Measurements from ENCODE around the gene ATP6V0B.

Gene ATP6V0B

DNA sequence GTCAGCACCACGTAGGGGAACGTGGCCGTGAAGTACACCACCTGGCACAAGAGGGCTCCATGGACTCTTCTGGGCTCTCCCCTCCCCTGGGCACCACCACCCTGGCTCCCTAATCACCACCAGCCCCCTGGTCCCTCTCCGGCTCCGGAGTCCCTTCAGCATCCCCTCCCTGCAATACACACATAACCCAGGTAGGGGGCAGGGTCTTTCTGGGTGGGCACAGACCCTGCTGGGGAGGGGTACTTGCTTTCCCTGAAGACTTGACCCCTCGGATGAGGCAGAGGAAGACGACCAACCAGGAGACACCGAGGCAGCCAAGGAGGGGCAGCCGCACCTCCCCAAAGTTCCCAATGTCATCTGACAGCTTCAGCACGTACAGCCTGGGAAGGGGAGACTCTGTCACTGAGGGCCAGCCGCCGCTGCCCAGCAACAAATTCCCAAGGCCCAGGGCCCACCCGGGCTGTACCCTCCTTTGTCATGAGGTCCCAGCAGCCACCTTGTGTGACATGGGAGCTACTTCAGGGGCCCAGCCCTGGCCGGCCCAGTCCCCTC lies 27.9 kb downstream of the ATP6V0B start:
- no peak for DNase-seq (ENCODE audit: low spot score)

DNA sequence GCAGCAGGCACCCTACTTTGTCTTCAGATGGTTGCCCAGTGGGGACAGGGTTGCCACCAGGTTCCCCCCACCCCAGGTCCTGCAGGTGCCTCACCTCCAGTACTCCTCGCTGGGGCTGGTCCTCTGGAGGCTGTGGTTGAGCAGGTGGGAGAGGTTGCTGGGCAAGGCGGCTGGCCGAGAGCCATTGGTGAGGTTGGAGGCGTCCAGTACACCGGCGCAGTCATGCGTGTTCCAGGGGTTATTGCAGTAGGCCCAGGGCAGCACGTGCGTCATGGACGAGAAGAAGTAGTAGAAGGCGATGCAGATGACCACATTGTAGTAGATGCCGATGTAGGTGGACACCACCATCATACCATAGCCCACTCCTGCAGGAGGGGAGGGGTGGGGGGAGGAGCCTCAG lies 33.5 kb downstream of the ATP6V0B start:
- no peak for DNase-seq (ENCODE audit: low spot score)

GRCh38 chr1:44010935-44011471 lies 36.2 kb downstream of the ATP6V0B start:
- DNase-seq (ENCODE audit: low spot score) = no peak

DNA sequence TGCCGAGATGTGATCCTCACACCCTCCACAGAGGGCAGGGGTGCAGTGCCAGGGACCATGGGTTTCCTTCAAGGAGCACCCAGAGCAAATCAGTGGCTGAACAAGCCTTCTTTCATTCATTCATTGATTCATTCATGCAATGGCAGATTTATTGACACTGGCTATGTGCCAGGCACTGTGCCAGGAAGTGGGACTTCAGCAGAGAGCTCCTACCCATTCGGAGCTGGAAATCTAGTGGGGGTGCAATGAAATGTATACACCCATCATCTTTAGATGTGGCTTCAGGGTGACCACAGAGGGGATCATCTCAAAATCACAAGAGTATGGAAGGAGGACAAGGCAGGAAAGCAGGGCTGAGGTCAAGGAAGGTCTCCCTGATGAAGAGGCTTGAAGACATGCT lies 37.6 kb downstream of the ATP6V0B start:
- peak; percentile 58 for DNase-seq (ENCODE audit: low spot score)

DNA sequence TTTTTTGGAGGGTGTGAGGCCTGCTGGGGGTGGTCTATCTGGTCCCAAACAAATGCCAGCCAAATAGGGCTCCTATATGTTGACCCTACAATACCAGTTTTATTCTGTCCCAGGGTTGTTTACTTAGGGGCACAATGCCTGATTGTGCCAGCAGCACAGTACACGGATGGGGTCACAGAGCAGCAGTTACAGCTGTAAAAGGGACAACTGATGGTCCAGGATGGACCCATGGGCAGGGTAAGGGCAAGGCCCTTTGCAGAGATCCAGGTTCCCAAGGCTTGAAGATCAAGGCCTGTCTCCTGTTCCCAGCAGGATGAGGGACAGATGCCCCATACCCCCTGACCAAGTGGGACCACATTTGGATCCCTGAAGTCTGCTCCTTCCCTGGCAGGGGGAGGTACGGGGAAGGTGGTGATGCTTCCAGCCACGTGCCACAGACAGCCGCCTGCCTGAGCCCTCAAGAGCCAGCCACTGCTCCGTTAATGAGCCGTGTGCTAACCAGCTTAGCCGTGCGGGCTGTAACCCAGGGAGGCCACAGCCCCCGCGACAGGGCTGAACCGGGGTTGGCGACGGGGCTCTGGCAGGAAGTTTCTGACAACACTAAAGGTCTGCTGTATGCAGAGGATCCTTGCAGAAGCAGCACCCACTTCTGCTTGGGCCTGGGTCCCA lies 38.3 kb downstream of the ATP6V0B start:
- DNase-seq (ENCODE audit: low spot score) = no peak

DNA sequence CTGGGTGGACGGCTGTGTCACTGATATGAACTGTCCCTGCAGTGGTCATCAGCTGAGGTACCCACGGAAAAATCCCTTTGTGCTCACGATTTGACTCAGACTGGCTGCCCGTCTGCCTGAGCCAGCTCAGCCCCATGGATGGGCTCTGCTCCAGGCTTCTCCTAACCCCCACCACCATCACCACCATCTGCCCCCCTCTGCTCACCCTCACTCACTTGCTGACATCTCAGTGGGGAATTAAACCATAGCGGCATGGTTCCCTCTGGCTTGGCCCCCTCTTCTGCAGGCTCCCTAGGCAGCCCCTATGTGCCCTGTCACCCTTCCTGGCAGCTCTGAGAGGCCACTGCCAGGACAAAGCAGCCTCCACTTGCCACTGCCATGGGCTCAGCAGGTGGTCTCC lies 39.2 kb downstream of the ATP6V0B start:
- DNase-seq (ENCODE audit: low spot score) = no peak

DNA sequence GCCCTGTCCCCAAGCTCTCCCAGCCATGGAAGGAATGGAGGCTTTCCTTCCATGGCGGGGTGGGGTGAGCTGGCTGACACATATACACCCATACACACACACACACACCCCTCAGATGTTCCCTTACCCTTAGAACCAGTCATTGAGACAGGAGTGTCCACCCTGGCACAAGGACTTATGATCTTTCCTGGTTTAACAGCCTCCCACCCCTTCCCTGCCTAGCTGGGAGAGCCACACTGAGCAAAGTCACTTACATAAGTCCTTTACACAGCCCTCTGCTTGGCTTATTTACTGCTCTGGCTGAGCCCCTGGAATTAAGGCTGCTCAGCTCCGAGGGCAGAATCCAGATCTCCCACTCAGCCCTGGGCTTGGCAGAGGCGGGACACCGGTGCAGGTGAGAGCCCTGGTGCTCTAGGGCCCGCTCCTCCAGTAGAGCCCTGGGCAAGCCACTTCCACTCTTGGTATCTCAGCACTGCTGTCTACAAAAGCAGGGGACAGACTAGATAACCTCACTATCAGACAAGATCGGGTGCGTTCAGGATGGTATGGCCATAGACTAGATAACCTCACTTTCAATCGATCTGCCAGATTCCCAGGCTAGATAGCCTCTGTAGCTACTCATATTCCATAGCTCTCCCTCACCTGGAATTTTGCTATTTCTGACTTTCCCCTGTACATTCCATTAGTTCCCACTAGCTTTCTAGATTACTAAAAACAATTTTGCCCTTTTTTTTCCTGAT lies 39.8 kb downstream of the ATP6V0B start:
- DNase-seq (ENCODE audit: low spot score) = no peak

DNA sequence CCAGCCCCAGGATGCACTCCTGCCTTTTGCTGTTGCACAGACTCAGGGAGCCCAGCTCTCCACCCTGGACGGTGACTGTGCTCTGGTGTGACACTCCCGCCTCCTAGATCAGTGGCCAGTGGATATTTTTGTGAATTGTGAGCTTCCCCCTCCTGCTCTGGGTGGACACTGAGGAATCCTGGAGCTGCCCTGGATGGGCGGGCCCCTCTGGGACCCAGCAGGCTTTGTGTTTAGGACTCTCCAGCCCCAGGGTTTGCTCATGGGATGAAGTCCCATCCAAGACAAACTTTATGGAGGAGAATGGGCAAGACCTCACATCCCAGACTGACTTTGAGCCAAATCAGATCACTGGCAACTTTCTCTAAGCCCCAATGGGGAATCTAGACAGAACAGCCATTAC lies 40.4 kb downstream of the ATP6V0B start:
- no peak for DNase-seq (ENCODE audit: low spot score)

GRCh38 chr1:44016041-44016889 lies 41.5 kb downstream of the ATP6V0B start:
- no peak for DNase-seq (ENCODE audit: low spot score)

GRCh38 chr1:44016890-44017400 lies 42.2 kb downstream of the ATP6V0B start:
- no peak for DNase-seq (ENCODE audit: low spot score)

DNA sequence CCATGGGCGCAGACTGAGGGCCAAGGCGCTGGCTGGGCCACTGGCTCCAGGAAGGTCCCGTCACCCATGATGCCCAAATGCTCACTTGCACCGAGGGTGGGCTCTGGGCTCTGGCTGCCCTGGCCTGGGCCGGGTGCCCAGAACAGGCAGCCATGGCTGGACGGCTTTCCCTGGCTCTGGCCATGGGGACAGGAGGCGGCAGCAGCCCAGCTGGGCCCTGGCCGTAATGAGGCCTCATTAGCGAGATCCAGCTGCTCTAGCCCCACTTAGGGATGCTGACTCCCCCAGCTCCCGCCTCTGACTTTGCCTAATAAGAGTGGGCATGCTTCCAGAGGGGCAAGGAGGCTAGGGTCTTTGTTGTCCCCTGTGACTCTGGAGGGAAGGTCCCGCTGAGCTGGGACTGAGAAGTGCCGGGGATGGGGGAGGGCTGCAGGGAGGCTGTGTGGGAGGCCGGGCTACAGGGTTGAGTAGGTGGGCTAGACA lies 44.7 kb downstream of the ATP6V0B start:
- DNase-seq (ENCODE audit: low spot score) = no peak

- no peak for DNase-seq (ENCODE audit: low spot score)
Measured at GRCh38 chr1:44020464-44020863, 45.7 kb downstream of the ATP6V0B start.

DNA sequence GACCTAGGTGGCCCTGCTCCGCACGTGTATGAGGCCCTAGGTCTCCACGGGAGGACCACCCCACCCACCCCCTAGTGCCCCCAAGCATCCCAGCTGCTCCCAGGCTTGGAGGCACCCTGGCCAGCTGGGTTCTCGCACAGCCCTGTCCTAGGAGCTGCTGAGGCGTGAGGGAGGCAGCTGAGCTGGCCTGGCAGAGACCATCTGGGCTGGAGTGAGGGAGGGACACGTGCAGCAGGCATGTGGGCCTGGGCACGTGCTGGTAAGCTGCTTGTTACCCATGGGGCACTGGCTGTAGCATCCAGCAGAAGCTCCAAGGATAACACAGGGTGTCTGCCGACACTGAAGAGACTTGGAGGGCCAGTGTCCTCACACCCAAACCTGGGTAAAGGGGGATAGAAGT lies 46.4 kb downstream of the ATP6V0B start:
- DNase-seq (ENCODE audit: low spot score) = no peak

GRCh38 chr1:44021581-44022321 lies 47.0 kb downstream of the ATP6V0B start:
- no peak for DNase-seq (ENCODE audit: low spot score)

GRCh38 chr1:44024031-44024902 lies 49.5 kb downstream of the ATP6V0B start:
- DNase-seq (ENCODE audit: low spot score) = no peak

DNA sequence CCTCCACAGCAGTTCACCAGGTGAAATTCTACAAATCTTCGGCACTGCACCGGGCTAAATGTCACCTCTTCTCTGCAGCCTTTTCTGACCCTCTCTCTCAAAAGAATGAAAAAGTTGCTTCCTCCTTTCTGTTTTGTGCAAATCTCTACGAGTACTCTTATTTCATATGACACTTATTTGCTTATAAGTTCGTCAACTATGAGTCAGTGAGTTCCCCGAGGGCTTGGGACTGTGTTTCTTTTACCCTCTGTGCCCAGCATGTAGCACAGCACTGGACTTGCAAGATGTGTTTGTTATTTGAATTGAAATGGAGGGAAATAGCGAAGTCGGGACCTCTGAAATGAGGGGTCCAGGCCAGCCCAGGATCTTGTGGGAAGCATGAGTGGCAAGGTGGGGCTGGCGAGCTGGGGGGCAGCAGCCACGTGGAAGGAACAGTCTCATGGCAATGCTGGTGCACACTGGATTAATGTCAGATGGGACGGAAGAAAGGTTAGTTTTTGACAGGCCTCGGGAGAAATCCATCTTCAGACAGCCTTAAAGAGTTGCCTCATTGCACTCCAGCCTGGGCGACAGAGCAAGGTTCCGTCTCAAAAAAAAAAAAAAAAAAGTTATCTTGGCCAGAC lies 50.3 kb downstream of the ATP6V0B start:
- DNase-seq (ENCODE audit: low spot score) = no peak

- DNase-seq (ENCODE audit: low spot score) = no peak
Measured at GRCh38 chr1:44025816-44026215, 51.1 kb downstream of the ATP6V0B start.

GRCh38 chr1:44027320-44027719 lies 52.6 kb downstream of the ATP6V0B start:
- DNase-seq (ENCODE audit: low spot score) = no peak

Measured in SW480 (cell line).